ENCODE results near the gene EIF5AL1. TPM values are rescaled to one million over a fixed set of nuclear protein-coding genes. Genes with fewer than 3 reads are reported as not detected.
A peak's percentile ranks its signal among the peaks of the same experiment; 100 is the strongest.

EIF5AL1 gene
- total and polyA plus RNA-seq, 2 experiments from 2014 or later: 2.0 to 20.4 TPM

DNA sequence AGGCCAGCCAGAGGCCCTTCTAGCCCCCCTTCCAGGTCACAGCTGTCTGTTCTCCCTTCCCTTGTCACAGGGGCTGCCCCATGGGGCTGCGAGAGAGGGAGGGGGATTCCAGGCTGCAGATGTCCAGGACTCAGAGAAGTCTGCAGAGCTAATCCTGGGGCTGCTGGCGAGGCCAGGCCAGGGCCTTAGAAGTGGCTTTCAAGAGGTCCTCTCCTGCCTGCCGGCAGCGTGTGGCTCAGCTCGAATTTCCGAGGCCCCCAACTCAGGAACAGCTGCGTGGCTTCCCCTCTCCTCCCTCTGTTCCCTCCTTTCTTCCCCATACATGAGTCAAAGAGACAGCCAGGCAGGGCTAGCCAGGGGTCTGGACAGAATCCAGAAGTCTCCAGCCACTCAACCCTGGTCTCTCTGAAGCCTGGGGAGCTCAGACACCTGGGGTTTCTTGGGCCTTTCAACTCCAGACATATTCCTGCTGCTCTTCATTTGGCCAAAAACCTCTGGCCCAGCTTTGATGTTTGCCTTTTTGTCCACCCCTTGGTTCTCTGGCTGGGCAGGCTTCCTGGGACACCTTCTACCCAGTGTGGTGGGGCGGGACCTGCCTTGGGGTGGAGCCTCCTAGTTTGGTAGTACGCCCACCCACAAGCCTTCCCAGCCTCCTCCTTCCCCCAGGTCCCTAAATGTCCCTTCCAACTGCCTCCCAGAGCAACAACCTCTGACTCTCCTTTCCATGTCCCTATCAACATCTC is 21.8 kb upstream of the EIF5AL1 start:
- Histone ChIP-seq H3K4me1 (ENCODE audit: insufficient read depth) (no peaks in the 10 kb centered on the region), H3K36me3 (ENCODE audit: insufficient read depth) (no peaks in the 10 kb centered on the region), H3K79me2 (replicated peaks; ENCODE audit: insufficient read depth) (no peaks in the 10 kb centered on the region), H2AFZ (peak overlapping the region; percentile 86; the same call in 1 of the 2 replicates), H3K4me3 (no peak overlapping the region), H3K9me2 (ENCODE audit: insufficient read depth) (no peaks in the 10 kb centered on the region), H3K27ac (ENCODE audit: low read depth) (no peak overlapping the region), H4K20me1 (replicated peaks; ENCODE audit: insufficient read depth) (no peaks in the 10 kb centered on the region), H3K4me2 (no peak overlapping the region), H3F3A (replicated peaks; ENCODE audit: low read depth) (no peaks in the 10 kb centered on the region), H3K27me3 (ENCODE audit: insufficient read depth) (no peaks in the 10 kb centered on the region)
- TF ChIP-seq EZH2phosphoT487 (IDR thresholded peaks at IDR 0.05; ENCODE audit: unreplicated experiment) (no peak), STAT1 (IDR thresholded peaks at IDR 0.05; ENCODE audit: unreplicated experiment) (no peak), EZH2 (IDR thresholded peaks at IDR 0.05; ENCODE audit: low read depth, unreplicated experiment) (no peak), ZNF331 (CRISPR knock-in tag; IDR thresholded peaks at IDR 0.05; ENCODE audit: low read depth) (no peak), NANOG (IDR thresholded peaks at IDR 0.05; ENCODE audit: borderline replicate concordance) (no peak), POLR2AphosphoS5 (IDR thresholded peaks at IDR 0.05; ENCODE audit: low read depth) (no peak), CREB1 (CRISPR knock-in tag; IDR thresholded peaks at IDR 0.05; ENCODE audit: low read depth) (no peak), ZNF114 (CRISPR knock-in tag; IDR thresholded peaks at IDR 0.05) (no peak), JUNB (IDR thresholded peaks at IDR 0.05; ENCODE audit: unreplicated experiment) (no peak)
- TF ChIP-seq, protein P1, sequence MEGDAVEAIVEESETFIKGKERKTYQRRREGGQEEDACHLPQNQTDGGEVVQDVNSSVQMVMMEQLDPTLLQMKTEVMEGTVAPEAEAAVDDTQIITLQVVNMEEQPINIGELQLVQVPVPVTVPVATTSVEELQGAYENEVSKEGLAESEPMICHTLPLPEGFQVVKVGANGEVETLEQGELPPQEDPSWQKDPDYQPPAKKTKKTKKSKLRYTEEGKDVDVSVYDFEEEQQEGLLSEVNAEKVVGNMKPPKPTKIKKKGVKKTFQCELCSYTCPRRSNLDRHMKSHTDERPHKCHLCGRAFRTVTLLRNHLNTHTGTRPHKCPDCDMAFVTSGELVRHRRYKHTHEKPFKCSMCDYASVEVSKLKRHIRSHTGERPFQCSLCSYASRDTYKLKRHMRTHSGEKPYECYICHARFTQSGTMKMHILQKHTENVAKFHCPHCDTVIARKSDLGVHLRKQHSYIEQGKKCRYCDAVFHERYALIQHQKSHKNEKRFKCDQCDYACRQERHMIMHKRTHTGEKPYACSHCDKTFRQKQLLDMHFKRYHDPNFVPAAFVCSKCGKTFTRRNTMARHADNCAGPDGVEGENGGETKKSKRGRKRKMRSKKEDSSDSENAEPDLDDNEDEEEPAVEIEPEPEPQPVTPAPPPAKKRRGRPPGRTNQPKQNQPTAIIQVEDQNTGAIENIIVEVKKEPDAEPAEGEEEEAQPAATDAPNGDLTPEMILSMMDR (conservative IDR thresholded peaks at IDR 0.05; ENCODE audit: low read depth in 2 of 2): no peak
- TF ChIP-seq, protein P2, sequence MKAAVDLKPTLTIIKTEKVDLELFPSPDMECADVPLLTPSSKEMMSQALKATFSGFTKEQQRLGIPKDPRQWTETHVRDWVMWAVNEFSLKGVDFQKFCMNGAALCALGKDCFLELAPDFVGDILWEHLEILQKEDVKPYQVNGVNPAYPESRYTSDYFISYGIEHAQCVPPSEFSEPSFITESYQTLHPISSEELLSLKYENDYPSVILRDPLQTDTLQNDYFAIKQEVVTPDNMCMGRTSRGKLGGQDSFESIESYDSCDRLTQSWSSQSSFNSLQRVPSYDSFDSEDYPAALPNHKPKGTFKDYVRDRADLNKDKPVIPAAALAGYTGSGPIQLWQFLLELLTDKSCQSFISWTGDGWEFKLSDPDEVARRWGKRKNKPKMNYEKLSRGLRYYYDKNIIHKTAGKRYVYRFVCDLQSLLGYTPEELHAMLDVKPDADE (IDR thresholded peaks at IDR 0.05): no peak
- TF ChIP-seq, protein P3, sequence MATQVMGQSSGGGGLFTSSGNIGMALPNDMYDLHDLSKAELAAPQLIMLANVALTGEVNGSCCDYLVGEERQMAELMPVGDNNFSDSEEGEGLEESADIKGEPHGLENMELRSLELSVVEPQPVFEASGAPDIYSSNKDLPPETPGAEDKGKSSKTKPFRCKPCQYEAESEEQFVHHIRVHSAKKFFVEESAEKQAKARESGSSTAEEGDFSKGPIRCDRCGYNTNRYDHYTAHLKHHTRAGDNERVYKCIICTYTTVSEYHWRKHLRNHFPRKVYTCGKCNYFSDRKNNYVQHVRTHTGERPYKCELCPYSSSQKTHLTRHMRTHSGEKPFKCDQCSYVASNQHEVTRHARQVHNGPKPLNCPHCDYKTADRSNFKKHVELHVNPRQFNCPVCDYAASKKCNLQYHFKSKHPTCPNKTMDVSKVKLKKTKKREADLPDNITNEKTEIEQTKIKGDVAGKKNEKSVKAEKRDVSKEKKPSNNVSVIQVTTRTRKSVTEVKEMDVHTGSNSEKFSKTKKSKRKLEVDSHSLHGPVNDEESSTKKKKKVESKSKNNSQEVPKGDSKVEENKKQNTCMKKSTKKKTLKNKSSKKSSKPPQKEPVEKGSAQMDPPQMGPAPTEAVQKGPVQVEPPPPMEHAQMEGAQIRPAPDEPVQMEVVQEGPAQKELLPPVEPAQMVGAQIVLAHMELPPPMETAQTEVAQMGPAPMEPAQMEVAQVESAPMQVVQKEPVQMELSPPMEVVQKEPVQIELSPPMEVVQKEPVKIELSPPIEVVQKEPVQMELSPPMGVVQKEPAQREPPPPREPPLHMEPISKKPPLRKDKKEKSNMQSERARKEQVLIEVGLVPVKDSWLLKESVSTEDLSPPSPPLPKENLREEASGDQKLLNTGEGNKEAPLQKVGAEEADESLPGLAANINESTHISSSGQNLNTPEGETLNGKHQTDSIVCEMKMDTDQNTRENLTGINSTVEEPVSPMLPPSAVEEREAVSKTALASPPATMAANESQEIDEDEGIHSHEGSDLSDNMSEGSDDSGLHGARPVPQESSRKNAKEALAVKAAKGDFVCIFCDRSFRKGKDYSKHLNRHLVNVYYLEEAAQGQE (IDR thresholded peaks at IDR 0.05; ENCODE audit: unreplicated experiment): no peak
- TF ChIP-seq, protein P4, sequence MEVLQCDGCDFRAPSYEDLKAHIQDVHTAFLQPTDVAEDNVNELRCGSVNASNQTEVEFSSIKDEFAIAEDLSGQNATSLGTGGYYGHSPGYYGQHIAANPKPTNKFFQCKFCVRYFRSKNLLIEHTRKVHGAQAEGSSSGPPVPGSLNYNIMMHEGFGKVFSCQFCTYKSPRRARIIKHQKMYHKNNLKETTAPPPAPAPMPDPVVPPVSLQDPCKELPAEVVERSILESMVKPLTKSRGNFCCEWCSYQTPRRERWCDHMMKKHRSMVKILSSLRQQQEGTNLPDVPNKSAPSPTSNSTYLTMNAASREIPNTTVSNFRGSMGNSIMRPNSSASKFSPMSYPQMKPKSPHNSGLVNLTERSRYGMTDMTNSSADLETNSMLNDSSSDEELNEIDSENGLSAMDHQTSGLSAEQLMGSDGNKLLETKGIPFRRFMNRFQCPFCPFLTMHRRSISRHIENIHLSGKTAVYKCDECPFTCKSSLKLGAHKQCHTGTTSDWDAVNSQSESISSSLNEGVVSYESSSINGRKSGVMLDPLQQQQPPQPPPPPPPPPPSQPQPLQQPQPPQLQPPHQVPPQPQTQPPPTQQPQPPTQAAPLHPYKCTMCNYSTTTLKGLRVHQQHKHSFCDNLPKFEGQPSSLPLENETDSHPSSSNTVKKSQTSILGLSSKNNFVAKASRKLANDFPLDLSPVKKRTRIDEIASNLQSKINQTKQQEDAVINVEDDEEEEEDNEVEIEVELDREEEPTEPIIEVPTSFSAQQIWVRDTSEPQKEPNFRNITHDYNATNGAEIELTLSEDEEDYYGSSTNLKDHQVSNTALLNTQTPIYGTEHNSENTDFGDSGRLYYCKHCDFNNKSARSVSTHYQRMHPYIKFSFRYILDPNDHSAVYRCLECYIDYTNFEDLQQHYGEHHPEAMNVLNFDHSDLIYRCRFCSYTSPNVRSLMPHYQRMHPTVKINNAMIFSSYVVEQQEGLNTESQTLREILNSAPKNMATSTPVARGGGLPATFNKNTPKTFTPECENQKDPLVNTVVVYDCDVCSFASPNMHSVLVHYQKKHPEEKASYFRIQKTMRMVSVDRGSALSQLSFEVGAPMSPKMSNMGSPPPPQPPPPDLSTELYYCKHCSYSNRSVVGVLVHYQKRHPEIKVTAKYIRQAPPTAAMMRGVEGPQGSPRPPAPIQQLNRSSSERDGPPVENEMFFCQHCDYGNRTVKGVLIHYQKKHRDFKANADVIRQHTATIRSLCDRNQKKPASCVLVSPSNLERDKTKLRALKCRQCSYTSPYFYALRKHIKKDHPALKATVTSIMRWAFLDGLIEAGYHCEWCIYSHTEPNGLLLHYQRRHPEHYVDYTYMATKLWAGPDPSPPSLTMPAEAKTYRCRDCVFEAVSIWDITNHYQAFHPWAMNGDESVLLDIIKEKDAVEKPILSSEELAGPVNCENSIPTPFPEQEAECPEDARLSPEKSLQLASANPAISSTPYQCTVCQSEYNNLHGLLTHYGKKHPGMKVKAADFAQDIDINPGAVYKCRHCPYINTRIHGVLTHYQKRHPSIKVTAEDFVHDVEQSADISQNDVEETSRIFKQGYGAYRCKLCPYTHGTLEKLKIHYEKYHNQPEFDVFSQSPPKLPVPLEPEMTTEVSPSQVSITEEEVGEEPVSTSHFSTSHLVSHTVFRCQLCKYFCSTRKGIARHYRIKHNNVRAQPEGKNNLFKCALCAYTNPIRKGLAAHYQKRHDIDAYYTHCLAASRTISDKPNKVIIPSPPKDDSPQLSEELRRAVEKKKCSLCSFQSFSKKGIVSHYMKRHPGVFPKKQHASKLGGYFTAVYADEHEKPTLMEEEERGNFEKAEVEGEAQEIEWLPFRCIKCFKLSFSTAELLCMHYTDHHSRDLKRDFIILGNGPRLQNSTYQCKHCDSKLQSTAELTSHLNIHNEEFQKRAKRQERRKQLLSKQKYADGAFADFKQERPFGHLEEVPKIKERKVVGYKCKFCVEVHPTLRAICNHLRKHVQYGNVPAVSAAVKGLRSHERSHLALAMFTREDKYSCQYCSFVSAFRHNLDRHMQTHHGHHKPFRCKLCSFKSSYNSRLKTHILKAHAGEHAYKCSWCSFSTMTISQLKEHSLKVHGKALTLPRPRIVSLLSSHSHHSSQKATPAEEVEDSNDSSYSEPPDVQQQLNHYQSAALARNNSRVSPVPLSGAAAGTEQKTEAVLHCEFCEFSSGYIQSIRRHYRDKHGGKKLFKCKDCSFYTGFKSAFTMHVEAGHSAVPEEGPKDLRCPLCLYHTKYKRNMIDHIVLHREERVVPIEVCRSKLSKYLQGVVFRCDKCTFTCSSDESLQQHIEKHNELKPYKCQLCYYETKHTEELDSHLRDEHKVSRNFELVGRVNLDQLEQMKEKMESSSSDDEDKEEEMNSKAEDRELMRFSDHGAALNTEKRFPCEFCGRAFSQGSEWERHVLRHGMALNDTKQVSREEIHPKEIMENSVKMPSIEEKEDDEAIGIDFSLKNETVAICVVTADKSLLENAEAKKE (CRISPR knock-in tag; IDR thresholded peaks at IDR 0.05): no peak
- Mint-ChIP-seq H3K36me3 (ENCODE audit: low read depth) (no peaks in the 10 kb centered on the region), H3K27me3 (ENCODE audit: insufficient read depth, low read depth, poor library complexity) (peaks cover 15% of the 10 kb centered on the region), H3K4me3 (no peak overlapping the region), H3K27ac (no peak overlapping the region), H3K9me3 (peaks cover 6% of the 10 kb centered on the region; the same call in 2 of the 3 replicates), H3K4me1 (peaks cover 14% of the 10 kb centered on the region)
- no peak for ATAC-seq
- DNase-seq (ENCODE audit: low spot score): no peak
